GM10266 (cell line): Measurements from ENCODE around the gene PLAU.

ENCODE experiments used
- DNase-seq: peaks from one replicate; pipeline ENCODE4 v3.0.0; 2012; ENCODE audit errors: extremely low spot score
- CTCF ChIP-seq: IDR thresholded peaks from 2 replicates; pipeline ENCODE4 v1.5.1; 2012; ENCODE audit warnings: mild to moderate bottlenecking, low read depth; ENCODE audit not compliant: control insufficient read depth, insufficient read depth; ENCODE audit errors: missing control alignments

Gene PLAU

GRCh38 chr10:73877533-73878160, 33.3 kb upstream of the PLAU start:
- TF ChIP-seq CTCF: no peak
- no peak for DNase-seq

- TF ChIP-seq CTCF: no peak
- no peak for DNase-seq
Observed at GRCh38 chr10:73878365-73878764, 32.6 kb upstream of the PLAU start.

- peak; percentile 95 for TF ChIP-seq CTCF
- peak; percentile 85 for DNase-seq
Observed at GRCh38 chr10:73879296-73880173, 31.4 kb upstream of the PLAU start.

- no peak for DNase-seq
- TF ChIP-seq CTCF: no peak
Observed at GRCh38 chr10:73881221-73881919, 29.6 kb upstream of the PLAU start.

- no peak for TF ChIP-seq CTCF
- DNase-seq: no peak
Observed at GRCh38 chr10:73884017-73884416, 26.9 kb upstream of the PLAU start.

- DNase-seq: peak; percentile 74
- peak; percentile 91 for TF ChIP-seq CTCF
Observed at GRCh38 chr10:73886085-73886529, 24.8 kb upstream of the PLAU start.
